ENCODE results near the gene PDE9A.
"Not testable (repeated sequence)": the region's sequence is repeated elsewhere in the genome, so short reads cannot be mapped to it uniquely, and the experiment has no call there.

The PDE9A gene

DNA sequence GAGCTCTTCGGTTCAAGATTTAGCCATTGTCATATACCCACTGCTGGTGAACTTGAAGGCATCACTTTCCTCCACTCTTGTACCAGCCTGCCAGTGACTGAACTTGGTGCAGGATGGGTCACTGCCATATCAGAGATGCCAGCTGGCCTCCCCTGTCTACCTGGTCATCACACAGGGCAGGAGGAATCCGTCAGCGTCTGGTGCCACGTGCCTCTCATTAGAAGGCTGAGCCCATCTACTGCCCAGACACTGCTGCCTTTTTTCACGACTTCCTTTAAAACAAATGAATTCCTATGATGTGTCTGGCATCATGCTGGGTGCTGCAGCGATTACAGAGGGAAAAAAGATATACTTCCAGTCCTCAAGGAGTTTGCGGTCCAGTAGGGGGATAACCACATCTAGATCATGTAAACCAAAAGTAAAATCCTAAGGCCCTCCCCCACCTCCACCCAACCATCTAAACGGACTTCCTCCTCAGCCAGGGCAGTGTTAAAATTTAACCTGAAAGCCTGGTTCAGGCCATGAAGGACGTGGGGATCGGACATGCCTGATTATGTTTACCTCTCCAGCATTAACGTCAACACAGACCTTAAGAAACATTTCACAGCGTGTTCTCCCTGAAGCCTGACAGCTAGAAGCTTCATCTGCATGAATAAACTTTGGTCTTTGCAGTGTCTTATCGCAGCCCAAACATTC is 29.2 kb upstream of the PDE9A start:
- DNase-seq (ENCODE audit: low spot score): peak; percentile 17

DNA sequence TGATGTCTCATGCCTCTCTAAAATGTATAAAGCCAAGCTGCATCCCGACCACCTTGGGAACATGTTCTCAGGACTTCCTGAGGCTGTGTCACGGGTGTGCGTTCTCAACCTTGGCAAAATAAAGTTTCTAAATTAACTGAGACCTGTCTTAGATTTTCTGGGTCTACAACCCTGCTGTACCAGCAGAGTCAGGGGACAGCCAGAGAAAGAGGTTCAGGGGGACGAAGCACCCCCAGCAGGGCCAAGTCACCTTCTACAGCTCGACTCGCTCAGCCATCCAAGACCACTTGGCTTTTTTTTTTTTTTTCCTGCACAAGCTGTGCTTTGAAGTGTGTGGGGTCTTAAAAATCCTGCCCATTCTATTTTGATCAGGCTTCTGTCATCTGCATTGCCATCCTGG is 28.5 kb upstream of the PDE9A start:
- peak; percentile 26 for DNase-seq (ENCODE audit: low spot score)

DNA sequence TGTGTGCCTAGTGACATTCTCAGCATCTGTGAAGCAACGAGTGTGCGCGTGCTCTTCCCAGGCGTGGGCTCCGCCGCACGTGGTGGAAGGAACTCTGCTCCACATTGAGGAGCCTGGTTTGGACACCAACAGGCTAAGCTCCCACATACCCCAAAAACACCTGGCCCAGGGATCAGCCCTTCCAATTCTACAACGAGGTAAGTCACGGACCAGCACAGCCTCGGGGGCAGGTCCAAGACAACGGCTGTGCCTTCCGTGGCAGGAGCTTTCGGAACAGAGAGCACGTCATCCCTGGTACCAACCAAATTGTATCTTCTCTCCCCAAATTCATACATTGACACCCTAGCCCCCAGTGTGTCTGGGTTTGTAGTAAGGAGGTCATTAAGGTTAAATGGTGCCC is 27.2 kb upstream of the PDE9A start:
- DNase-seq (ENCODE audit: low spot score): peak; percentile 53

DNA sequence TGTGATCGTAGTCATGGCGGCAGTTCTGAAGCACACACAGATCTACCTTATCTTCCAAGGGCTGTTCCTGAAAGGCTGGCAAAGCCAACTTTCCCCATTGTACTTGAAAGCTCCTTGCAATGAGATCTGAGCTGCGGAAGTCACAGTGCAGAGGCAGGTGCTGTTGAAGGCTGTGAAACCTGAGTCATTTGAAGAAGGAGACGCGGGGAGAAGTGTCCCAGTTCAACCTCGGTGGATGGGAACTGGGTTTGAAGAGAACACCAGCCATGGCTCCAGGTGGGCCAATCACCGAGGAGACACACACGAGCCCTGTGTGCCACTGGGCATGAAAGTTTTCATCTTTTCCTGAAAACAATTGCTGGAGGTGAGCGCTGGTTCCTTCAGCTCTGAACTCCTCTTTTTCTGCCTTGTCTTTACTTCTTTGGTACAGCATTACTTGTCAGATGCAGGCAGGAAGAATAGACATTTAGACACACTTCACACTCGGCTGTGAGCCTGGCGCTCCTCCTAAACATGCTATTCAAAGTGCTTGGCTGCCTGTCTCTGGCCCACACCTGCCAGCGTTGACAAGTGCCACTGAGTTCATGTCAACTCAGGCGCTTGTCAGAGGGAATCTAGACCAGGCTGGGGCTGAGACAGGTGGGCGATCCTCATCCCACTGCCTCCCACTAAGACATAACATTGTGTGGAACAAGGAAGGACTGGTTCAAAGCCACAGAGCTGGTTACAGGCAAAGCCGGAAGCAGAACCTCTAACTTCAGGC is 25.7 kb upstream of the PDE9A start:
- peak; percentile 22 for DNase-seq (ENCODE audit: low spot score)

DNA sequence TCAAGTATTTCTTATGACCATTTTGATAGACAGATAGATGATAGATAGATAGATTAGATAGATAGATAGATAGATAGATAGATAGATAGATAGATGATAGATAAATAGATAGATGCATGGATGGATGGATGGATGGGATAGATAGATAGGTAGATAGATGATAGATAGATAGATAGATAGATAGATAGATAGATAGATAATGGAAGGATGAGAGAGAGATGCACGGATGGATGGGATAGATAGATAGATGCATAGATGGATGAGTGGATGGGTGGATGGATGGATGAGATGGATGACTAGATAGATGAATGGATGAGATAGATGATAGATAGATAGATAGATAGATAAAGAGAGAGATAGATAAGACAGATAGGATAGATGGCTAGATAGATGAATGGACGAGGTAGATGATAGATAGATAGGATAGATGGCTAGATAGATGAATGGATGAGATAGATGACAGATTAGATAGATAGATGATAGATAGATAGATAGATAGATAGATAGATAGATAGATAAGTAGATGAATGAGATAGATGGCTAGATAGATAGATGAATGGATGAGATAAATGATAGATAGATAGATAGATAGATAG is 24.9 kb upstream of the PDE9A start:
- DNase-seq (ENCODE audit: low spot score): not testable (repeated sequence)

DNA sequence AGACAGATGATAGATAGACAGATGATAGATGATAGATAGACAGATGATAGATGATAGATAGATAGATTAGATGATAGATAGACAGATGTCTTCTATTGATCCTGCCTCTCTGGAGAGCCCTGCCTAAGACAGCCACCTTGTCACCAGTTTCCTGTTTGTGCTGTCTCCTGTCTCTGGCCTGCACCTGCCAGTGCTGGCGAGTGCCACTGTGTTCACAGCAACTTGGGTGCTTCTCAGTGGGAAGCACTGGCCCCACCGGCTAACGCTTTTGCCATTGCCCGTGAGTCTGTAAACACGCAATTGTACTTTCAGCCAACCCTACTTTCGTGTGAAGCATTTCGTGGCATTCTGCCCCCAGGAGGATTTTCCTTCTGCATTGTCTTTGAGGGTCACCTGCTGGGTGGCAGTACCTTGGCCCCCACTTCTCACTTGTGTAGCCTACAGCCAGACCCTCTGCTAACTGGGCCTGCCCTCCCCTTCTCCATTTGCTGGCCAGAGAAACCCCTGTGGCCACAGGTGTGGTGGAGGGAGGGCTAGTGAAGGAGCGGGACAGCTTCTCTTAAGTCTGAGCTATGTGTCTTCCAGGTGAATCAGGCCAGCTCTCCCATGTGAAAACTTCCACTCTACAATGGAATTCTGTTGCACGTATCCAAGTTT is 23.4 kb upstream of the PDE9A start:
- DNase-seq (ENCODE audit: low spot score): peak; percentile 50

DNA sequence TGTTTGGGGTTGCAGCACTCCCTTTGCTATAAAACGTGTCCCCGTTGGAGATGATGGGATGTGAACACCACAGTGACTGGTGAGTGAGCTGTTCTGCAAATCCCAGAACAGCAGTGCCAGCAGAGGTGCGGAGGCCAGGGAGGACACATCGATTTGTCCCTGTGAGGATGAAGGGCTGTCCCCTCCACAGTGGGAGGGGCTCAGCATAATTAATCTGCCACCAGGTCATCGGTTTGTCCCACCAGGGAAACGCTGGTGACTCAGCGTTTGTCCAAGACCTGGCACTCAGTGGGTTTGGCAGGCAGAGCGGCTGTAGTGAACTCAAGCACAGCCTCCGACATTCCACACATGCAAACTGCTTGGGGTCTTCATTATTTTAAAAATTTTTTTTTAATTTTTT is 22.8 kb upstream of the PDE9A start:
- peak; percentile 51 for DNase-seq (ENCODE audit: low spot score)

DNA sequence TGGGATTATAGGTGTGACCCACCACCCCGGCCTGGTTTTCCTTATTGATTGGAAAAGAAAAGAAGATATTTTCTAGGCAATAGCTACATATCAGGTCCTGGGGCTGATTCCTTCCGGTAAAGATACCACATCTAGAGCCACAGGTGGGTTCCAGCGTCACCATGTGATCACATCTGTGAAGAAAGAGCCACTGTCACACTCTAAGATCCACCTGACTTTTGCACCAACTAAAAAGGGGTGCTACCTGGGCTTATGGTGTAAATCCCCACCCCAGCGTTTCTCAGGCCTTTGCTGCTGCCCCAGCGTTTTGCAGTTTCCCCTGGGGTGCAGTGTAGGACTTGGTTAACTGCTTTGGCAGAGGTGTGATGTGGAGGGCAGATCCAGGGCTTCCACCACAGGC is 22.3 kb upstream of the PDE9A start:
- peak; percentile 36 for DNase-seq (ENCODE audit: low spot score)

DNA sequence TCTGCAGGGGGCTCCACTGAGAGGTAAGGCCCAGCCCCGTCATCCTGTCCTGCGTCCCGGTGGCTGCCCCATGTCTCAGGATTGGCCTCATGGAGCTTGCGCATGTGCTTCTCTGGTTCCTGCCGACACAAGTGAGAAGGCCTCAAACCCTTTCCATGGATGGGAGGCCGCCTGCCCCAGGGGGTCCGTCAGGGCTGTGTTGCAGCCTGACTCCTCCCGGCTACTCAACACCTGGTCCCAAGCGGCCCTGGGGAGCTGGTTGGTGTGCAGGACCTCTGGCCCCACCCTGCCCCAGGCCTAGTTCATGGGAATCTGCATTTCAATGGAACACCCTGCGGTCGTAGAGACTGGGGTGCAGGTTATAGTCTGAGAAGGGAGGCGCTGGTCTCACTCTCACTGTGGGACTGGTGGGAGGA is 21.1 kb upstream of the PDE9A start:
- peak; percentile 28 for DNase-seq (ENCODE audit: low spot score)

DNA sequence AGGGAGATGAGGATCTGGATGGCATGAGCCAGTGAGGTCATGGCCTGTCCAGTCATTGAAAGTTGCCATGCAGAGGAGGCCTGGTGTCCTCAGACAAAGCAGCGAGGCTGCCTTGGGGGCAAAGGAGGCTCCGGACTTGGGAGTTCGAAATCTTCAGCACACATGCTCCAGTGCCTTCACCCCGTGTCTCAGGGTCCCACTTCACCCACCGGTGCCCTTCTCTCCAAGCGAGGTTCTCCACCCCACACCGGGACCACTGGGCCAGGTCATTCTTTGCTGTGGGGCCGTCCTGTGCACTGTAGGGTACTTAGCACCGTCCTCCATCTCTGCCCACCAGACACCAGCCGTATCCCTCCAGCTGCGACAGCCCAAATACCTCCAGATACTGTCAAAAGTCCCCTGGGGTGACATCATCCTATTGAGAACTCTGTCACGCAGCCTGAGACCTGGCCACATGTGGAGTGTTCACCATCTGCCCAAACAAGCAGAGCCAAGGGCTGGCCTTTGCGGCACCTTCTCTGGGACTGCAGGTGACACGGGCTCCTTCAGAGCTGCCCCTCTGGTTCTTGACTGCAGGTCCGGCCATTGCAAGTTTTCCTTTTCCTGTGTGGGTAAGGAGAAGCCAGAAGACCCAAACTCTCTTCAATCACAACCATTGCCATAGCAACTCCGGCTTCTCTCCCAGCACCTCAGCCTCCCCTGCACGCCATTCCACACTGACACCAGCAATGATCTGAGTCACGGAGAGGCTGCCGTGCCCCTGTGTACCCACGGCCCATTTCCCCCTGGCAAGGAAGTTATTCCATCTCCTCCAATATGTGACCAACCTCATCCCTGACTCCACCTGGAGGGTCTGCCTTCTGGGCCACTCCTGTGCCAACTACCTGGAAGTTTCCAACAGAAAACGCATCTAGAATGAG is 20.4 kb upstream of the PDE9A start:
- peak; percentile 48 for DNase-seq (ENCODE audit: low spot score)

DNA sequence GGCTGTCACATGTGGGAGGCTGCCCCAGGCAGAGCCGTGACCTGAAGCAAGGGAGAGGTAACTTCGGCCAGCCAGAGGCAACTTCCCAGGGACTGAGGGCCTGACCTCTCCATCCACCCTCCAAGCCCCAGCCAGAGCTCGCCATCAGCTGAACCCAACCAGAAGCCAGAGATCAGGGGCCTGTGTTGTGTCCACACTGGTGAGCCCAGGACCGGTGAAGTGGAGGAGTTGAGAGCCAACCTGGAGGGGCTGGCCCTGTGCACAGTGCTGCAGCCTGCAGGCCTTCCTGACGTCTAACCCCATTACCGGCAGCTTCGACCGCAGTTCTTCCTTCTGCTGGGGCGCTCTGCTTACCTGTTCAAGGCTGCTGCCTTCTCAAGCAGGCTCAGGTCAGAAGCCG is 19.6 kb upstream of the PDE9A start:
- no peak for DNase-seq (ENCODE audit: low spot score)

DNA sequence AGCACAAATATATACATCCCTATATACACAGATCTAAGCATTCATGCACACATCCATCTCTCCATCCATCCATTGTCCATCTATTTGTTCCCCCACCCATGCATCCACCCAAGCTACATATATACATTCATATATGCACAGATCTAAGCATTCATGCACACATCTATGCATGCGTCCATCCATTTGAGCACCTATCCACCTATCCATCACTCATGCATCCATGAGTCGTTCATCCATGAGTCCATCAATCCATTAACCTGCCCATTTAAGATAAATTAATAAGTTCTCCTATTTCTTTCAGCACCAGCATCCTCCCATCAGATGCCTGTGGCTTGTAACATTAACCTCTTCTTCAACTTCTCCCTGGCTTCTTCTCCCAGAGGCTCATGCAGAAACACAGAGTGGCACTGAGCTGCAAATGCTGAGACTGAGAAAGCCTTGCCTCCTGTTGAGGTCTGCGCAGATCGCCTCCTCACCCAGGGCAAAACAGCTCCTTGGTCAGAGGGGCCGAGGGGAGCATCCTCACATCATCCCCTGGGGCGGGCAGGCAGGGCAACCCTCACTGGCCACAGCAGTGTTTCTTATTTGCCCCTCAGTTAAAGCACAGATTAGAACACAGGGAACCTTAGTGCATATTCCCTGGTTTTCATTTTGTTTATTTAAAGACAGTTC is 17.4 kb upstream of the PDE9A start:
- DNase-seq (ENCODE audit: low spot score): no peak

DNA sequence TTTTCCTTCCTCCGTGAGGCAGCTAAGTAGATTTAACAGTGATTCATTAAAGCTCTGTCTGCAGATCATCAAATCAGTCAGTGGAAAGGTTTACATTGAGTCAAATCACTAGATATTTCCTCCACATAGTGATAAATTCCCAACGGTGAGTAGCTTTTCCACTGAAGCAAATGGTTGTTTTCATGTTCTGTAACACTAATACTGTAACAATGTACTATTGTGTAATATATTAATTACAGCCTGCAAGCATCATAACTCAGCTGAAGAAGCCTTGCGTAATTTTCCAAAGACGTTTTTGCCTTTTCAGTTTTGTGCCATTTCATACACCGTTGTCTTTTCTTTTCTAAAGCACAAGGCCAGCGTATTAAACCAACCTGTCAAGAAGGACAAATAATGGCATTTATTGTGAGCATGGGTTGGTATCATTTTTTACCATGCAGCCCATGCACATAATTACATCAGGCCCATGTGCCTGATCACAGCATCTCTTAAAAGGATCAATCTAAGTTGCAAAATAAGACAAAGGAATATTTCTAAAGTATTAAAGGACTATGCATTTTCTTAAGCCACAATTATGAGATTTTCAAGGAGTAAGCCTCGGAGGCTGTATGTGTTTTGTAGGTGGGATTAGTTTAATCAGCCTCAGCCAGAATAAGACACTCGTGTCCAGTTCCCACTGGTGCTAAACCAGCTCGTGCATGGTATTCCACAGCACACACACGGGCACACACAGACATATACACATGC is 16.7 kb upstream of the PDE9A start:
- DNase-seq (ENCODE audit: low spot score): no peak

DNA sequence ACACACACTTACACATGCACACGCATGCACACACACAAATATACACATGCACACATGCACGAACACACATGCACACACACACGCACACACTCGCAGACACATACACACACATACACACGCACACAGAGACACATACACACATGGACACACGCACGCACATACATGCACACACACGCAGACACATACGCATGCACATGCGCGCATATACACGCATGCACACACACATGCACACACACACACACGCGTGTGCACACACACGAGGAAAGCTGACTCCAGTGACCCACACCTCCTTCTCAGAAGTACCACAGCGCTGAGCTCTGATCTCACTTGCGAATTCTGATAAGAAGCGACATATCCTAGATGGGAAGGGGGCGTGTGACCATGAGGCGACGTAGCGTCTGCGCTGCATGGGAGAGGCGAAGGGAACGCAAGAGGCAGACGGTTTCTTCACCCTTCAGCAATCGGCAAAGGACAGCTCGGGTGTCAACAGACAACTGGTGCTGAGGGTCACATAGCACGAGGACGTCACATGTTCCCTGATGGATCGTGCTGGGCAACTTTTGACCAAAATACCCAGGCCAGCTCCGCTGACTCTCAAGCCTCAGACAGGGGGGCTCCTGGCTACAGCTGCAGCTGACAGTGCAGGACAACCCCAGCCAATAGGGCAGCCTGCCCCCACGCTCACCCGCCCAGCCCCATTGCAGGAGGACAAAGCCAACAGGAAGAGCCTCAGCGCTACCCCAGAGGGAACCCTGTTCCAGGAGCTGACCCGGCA is 16.0 kb upstream of the PDE9A start:
- no peak for DNase-seq (ENCODE audit: low spot score)

DNA sequence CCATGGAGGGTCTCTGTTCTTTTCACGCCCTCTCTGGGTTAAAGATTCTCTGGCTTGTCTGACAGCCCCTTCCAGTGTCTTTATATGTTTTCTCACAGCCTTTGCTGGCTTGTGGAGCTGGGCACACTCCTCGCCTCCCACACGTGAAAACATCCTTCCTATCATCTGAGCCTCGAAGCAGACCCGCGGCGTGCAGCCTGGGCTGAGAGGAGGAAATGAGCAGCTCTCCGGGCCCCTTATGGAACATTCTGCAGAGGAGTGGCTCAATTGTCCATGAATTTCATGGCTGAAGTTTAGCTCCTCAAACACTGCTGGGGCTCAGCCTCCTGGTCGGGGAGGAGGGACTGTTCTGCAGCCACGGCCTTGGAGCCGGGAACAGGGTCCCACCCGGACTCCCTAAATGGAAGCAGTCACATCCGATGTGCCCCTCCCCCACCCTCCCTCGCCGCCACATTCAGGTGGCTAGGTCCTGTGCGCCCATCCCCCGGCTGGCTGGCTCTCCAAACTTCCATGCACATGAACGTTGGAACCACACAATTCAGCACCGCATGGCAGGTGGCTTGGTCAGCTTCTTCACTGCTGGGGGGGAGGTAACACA is 15.1 kb upstream of the PDE9A start:
- DNase-seq (ENCODE audit: low spot score): no peak

DNA sequence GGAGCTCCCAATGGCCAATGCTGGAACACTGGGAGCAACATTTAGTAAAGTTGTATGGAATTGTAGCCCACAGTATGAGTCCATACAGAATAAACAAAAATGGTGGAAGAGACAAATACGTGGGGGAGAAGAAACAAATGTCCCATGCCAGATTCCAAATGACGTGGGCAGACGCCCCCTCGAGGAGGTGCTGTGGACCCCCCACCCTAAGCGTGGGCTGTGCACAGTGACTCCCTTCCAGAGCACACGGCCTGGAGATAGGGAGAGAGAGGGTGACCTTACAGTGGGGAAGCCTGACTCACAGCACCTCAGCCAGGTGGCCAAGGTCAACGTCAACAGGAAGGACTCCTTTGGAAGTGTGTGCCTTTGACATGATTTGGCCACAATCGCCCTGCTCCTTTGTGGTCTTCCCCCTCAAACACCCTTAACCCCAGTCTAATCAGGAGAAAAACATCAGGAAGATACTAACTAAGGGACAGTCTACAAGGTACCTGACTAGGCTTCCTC is 13.7 kb upstream of the PDE9A start:
- DNase-seq (ENCODE audit: low spot score): no peak

DNA sequence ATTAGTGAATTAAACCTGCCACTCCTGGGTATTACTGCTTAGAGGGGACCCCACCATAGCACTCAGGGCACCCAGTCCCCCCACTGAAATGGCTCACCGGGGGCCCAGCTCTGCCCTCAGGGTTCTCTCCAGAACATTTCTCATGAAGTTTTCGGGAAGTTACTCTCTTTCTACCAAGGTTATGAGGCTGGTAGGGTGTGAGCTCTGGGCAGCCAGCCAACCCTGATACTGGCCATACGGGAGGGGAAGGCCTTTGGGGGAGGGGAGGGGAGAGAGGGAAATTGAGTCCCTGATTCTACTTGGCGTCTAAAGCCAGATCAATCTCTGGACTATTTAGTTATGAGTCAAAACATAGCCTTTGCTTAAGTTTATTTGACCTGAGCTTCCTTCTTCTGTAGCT is 12.9 kb upstream of the PDE9A start:
- DNase-seq (ENCODE audit: low spot score): no peak

DNA sequence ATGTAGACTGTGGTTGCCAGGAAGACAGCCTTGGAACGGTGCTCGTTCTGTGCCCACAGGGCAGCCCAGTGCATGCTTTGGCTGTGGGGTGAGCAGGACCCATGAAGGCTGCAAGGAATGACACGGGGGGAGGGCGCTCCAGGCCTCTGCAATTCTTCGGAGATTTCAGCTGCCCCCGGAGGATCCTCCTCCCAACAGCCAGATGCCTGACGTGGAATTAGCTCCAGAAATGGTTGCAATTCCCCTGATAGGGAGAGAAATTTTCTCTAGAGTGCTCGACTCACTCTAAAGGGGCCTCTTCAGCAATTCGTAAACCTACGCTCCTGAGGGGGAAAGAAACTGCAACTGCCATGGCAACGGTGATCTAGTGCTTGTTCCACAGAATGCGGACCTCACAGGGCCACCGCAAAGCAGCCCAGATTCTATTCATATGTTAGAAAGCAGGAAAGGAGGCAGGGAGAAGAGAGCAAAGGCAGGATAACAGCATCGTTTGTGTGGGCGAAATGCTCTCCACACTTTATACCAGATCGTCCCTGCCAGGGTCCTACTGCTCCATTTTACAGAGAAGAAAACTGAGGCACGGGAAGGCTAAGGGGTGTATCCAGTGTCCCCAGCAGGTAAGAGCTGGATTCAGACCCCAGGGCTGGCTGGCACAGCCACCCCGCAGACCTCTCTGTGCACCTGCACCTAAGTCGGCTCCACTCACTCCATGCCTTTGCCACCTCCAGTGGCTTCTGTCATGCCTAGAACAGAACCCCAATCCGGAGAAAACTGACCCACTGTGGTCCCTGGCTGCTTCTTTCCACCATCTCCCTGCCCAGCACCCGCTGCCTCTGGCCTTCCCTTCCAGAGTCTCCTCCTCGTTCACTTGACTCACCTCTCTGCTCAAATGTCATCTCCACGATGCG is 11.9 kb upstream of the PDE9A start:
- no peak for DNase-seq (ENCODE audit: low spot score)
